GM19193 (cell line): ENCODE measurements around the gene ITGAE.

Experiments used
- POLR2A ChIP-seq: IDR thresholded peaks from 4 replicates; pipeline ENCODE4 v1.6.1; 2011; ENCODE audit not compliant: insufficient read depth, insufficient read length; ENCODE audit errors: extremely low read depth

Gene ITGAE

GRCh38 chr17:3800362-3801271 is at the start of gene ITGAE:
TSS of gene ITGAE (minus strand) at chr17:3801188. CDS start at chr17:3801144, 44 bp downstream.
- TF ChIP-seq POLR2A: no peak

- TF ChIP-seq POLR2A: no peak
These were observed 47.3 kb upstream of the ITGAE start for GRCh38 chr17:3848229-3848835.

GRCh38 chr17:3847165-3847670 is 46.2 kb upstream of the ITGAE start:
- no peak for TF ChIP-seq POLR2A

GRCh38 chr17:3846437-3847164 is 45.6 kb upstream of the ITGAE start:
- no peak for TF ChIP-seq POLR2A

GRCh38 chr17:3845621-3846436 is 44.8 kb upstream of the ITGAE start, which contains the start of gene NCBP3:
TSS of gene NCBP3 (minus strand) at chr17:3846246. CDS start at chr17:3846223, 23 bp downstream.
- peak; percentile 96 for TF ChIP-seq POLR2A

- TF ChIP-seq POLR2A: no peak
These were observed 44.3 kb upstream of the ITGAE start for GRCh38 chr17:3845291-3845620.

- TF ChIP-seq POLR2A: no peak
These were observed 43.0 kb upstream of the ITGAE start for GRCh38 chr17:3843935-3844516.

GRCh38 chr17:3838206-3838605 is 37.2 kb upstream of the ITGAE start:
- TF ChIP-seq POLR2A: no peak

- no peak for TF ChIP-seq POLR2A
These were observed 35.6 kb upstream of the ITGAE start for GRCh38 chr17:3836551-3836950.

- no peak for TF ChIP-seq POLR2A
These were observed 34.6 kb upstream of the ITGAE start for GRCh38 chr17:3835410-3836229.

- TF ChIP-seq POLR2A: no peak
These were observed 33.8 kb upstream of the ITGAE start for GRCh38 chr17:3834811-3835210.

GRCh38 chr17:3828852-3829232 is 27.9 kb upstream of the ITGAE start:
- TF ChIP-seq POLR2A: no peak

- TF ChIP-seq POLR2A: no peak
These were observed 27.3 kb upstream of the ITGAE start for GRCh38 chr17:3828151-3828851.
